Colonic mucosa (tissue), 4 donors: ENCODE results near the gene HDAC4. TPM values are rescaled to one million over a fixed set of nuclear protein-coding genes. Genes with fewer than 3 reads are reported as not detected.

Experiments used
- DNase-seq: peaks from one replicate; pipeline ENCODE4 v3.0.0-alpha.2; 2020
- H3K27ac ChIP-seq: fragments of 200-600 bp; one replicate; pipeline ENCODE4 v1.8.0; 2021
- H3K27me3 ChIP-seq: fragments of 200-600 bp; one replicate; pipeline ENCODE4 v1.8.0; 2021
- H3K36me3 ChIP-seq: fragments of 200-600 bp; one replicate; pipeline ENCODE4 v1.8.0; 2021
- H3K4me1 ChIP-seq: fragments of 200-600 bp; one replicate; pipeline ENCODE4 v1.8.0; 2021; ENCODE audit warnings: mild to moderate bottlenecking
- H3K4me3 ChIP-seq: fragments of 200-600 bp; one replicate; pipeline ENCODE4 v1.8.0; 2021
- H3K9ac ChIP-seq, 2 donors: one replicate each; pipeline ENCODE4 v1.7.0; 2013; ENCODE audit warnings: control low read depth in 2 of 2, low read depth in 2 of 2, low read length in 2 of 2
- H3K9me3 ChIP-seq: fragments of 200-600 bp; one replicate; pipeline ENCODE4 v1.8.0; 2021
- CTCF ChIP-seq: fragments of 200-600 bp; IDR thresholded peaks from one replicate; pipeline ENCODE4 v1.8.0; 2022; ENCODE audit warnings: antibody characterized with exemption, mild to moderate bottlenecking
- intact Hi-C: fragments of 100-400 bp; cut with DNase I; formaldehyde crosslinking; loops from one replicate; pipeline ENCODE4 v1.14.1; 2022
- total RNA-seq, 2 donors: library from RNA; stranded (reverse); fragmentation: NEBNext Ultra II Directional in 1 of 2; extraction: Animal tissue kit (Norgen Biotek cat#: 25700) in 1 of 2; gene quantifications; one replicate each; pipeline ENCODE4 v1.2.1, GENCODE V29; 2021
- donor health status: healthy.
- donor health status: DM: no; HTN: no; CAD: no.
- donor health status: DM: no; HTN: no; CAD: no.

Gene HDAC4
- total RNA-seq, 2 donors from 2014 or later = 35.3 to 46.8 TPM

GRCh38 chr2:239376351-239376750 lies 24.5 kb downstream of the HDAC4 start:
- Histone ChIP-seq H3K4me3 (no peak overlapping the region), H3K27ac (no peak overlapping the region), H3K4me1 (no peaks in the 10 kb centered on the region), H3K9me3 (no peaks in the 10 kb centered on the region), H3K27me3 (no peaks in the 10 kb centered on the region), H3K9ac (no peak overlapping the region), H3K36me3 (no peaks in the 10 kb centered on the region)
- no peak for TF ChIP-seq CTCF
- no peak for DNase-seq
- intact Hi-C loops = no loop called here

GRCh38 chr2:239375278-239376061 lies 25.4 kb downstream of the HDAC4 start:
- DNase-seq = no peak
- no peak overlapping the region for H3K4me3 ChIP-seq
- H3K4me1 ChIP-seq = no peaks in the 10 kb centered on the region
- H3K9me3 ChIP-seq = no peaks in the 10 kb centered on the region
- H3K9ac ChIP-seq = no peak overlapping the region
- intact Hi-C loops = no loop called here
- H3K27me3 ChIP-seq = no peaks in the 10 kb centered on the region
- no peak overlapping the region for H3K27ac ChIP-seq
- no peaks in the 10 kb centered on the region for H3K36me3 ChIP-seq
- TF ChIP-seq CTCF = no peak

GRCh38 chr2:239374896-239375277 lies 25.9 kb downstream of the HDAC4 start:
- no peak overlapping the region for H3K9ac ChIP-seq
- H3K27me3 ChIP-seq = no peaks in the 10 kb centered on the region
- intact Hi-C loops = no loop called here
- H3K4me3 ChIP-seq = no peak overlapping the region
- H3K9me3 ChIP-seq = no peaks in the 10 kb centered on the region
- H3K27ac ChIP-seq = no peak overlapping the region
- DNase-seq = no peak
- H3K4me1 ChIP-seq = no peaks in the 10 kb centered on the region
- no peak for TF ChIP-seq CTCF
- H3K36me3 ChIP-seq = no peaks in the 10 kb centered on the region

GRCh38 chr2:239372835-239373234 lies 28.0 kb downstream of the HDAC4 start:
- TF ChIP-seq CTCF = no peak
- intact Hi-C loops = no loop called here
- Histone ChIP-seq H3K27me3 (no peaks in the 10 kb centered on the region), H3K9me3 (no peaks in the 10 kb centered on the region), H3K9ac (no peak overlapping the region), H3K36me3 (no peaks in the 10 kb centered on the region), H3K4me1 (no peaks in the 10 kb centered on the region), H3K27ac (no peak overlapping the region), H3K4me3 (no peak overlapping the region)
- DNase-seq = no peak

- Histone ChIP-seq H3K4me1 (no peaks in the 10 kb centered on the region), H3K27ac (no peak overlapping the region), H3K9me3 (no peaks in the 10 kb centered on the region), H3K27me3 (no peaks in the 10 kb centered on the region), H3K4me3 (no peak overlapping the region), H3K9ac (no peak overlapping the region), H3K36me3 (no peaks in the 10 kb centered on the region)
- intact Hi-C loops = no loop called here
- TF ChIP-seq CTCF = no peak
- DNase-seq = no peak
Observed at GRCh38 chr2:239371726-239372686, 28.8 kb downstream of the HDAC4 start.
